IPS-15b (cell line): ENCODE data around the gene PLA2G2C.
"Not testable (repeated sequence)": the region's sequence is repeated elsewhere in the genome, so short reads cannot be mapped to it uniquely, and the experiment has no call there.

ENCODE experiments used
- H3K27me3 ChIP-seq: one replicate; pipeline ENCODE4 v1.6.1; 2013; ENCODE audit warnings: low read length; ENCODE audit not compliant: control insufficient read depth, insufficient read depth
- H3K36me3 ChIP-seq: one replicate; pipeline ENCODE4 v1.6.1; 2013; ENCODE audit warnings: low read length; ENCODE audit not compliant: control insufficient read depth, insufficient read depth
- H3K4me1 ChIP-seq: one replicate; pipeline ENCODE4 v1.6.1; 2013; ENCODE audit warnings: mild to moderate bottlenecking, low read length; ENCODE audit not compliant: control insufficient read depth, insufficient read depth
- H3K4me3 ChIP-seq: one replicate; pipeline ENCODE4 v1.5.1; 2013; ENCODE audit warnings: low read depth, low read length
- H3K9ac ChIP-seq: one replicate; pipeline ENCODE4 v1.6.1; 2013; ENCODE audit warnings: low read depth, mild to moderate bottlenecking, low read length
- H3K9me3 ChIP-seq: one replicate; pipeline ENCODE4 v1.6.1; 2013; ENCODE audit warnings: mild to moderate bottlenecking, low read length; ENCODE audit not compliant: control insufficient read depth, insufficient read depth

Gene PLA2G2C

DNA sequence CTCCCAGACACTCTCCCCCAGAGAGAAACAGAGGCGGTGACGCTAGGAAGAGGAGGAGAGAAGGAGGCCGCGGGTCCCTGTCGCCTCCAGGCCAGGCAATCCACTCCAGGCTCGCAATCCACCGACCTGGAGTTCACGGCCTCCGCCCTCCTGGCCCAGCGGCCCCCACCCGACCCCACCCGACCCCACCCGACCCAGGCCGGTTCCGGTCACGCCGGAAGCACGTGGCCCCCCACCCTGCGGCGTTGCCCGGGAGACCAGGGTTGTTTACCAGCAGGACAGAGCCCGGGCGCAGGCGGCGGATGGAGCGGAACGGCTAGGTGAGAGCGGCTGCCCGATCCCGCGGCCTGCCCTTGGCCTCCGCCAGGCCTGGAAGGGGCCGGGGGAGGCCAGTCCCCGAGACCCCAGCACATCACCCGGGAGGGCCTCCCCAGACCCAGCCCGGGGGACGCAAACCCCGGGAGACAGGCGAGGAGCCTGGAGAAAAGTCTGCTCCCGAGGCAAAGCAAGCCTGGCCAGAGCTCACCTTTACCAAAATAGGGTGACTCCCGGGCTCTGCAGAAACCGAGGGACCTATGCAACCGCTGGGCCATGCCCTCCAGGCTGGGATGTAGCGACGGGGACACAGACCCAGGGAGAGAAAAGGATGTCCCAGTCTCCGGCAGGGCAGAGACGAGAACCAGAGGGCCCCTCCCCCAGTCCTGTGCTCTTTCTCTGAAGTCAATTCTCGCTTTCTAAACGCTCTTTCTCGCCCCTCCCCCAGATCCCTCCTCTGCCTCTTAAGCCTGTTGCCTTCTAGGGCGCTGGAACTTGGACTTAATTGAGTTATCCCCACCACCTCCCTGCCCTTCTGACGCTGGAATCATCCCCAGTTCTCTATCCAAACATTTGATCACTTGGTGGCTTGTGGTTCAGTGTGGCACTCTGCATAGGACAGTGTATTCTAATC lies at the start of gene PLA2G2C, which contains the start of gene UBXN10:
PLA2G2C (minus strand) TSS at position 685 of the 949 bp plus-strand sequence. CDS start 9,155 bp downstream, outside the sequence.
UBXN10 (plus strand) TSS at position 263 of the 949 bp plus-strand sequence. CDS start 4,466 bp downstream, outside the sequence.
- H3K4me1 ChIP-seq = no peaks in the 10 kb centered on the region
- no peak within 1 kb of the TSS for H3K9ac ChIP-seq
- H3K4me3 ChIP-seq = peak within 1 kb of the TSS; percentile 77
- no peaks in the 10 kb centered on the region for H3K36me3 ChIP-seq
- no peaks in the 10 kb centered on the region for H3K9me3 ChIP-seq
- peaks cover 35% of the 10 kb centered on the region for H3K27me3 ChIP-seq

DNA sequence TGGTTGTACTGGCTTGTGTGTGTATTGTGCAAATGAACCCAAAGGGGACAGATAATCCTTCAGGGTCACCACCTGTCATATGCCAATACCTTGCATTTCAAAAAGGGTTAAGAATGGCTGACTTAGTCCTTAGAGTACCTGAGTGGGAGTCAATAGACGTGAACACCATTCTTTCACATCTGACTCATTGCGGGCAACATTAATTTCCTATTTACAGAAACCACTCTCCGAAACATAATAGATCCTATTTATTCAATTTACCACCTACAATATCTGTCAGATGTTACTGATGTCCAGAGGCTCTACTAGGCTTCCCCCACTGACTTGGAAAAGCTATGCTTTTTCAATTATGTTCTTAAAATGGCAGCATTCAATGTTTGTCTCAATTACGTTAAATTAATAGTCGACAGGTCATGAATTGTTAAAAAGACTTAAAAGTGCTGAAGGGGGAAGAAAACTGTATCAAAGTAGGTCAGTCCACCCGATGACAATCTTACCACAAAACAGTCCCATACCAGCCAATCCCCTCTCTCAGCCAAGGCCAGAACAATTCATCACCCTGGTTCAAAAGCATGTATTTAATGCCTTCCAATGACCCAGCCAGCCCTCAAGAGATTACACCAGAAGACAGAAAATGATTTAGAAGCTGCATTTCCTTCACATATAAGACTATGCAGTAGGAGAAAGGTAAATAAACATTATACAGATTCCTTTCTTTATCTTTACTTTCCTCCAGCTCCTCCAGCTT lies 48.6 kb upstream of the PLA2G2C start:
- H3K36me3 ChIP-seq = no peaks in the 10 kb centered on the region
- no peaks in the 10 kb centered on the region for H3K27me3 ChIP-seq
- H3K9me3 ChIP-seq = no peaks in the 10 kb centered on the region
- H3K4me1 ChIP-seq = no peaks in the 10 kb centered on the region
- H3K4me3 ChIP-seq = no peak overlapping the region
- no peak overlapping the region for H3K9ac ChIP-seq

GRCh38 chr1:20233866-20234265 lies 47.5 kb upstream of the PLA2G2C start:
- Histone ChIP-seq H3K36me3 (no peaks in the 10 kb centered on the region), H3K27me3 (no peaks in the 10 kb centered on the region), H3K4me3 (no peak overlapping the region), H3K9ac (no peak overlapping the region), H3K9me3 (no peaks in the 10 kb centered on the region), H3K4me1 (no peaks in the 10 kb centered on the region)

DNA sequence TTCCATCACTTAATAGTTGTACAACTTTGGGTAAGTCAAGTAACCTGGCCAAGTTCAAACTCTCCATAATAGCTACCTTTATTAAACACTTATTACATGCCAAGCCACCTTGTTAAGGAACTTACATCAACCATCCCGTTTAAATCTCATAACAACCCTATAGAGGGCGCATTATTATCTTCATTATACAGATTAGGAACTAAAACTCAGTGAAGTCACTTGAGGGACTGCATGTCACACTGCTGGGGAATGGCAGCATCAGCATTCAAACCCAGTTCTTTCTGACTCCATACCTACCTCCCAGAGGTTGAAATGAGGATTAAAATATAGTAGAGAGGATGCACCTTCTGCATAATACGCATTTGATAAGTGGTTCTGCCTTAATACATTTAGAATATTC lies 47.1 kb upstream of the PLA2G2C start:
- H3K9me3 ChIP-seq = no peaks in the 10 kb centered on the region
- H3K36me3 ChIP-seq = no peaks in the 10 kb centered on the region
- H3K27me3 ChIP-seq = no peaks in the 10 kb centered on the region
- H3K4me3 ChIP-seq = no peak overlapping the region
- H3K9ac ChIP-seq = no peak overlapping the region
- no peaks in the 10 kb centered on the region for H3K4me1 ChIP-seq

GRCh38 chr1:20232564-20232963 lies 46.2 kb upstream of the PLA2G2C start:
- not testable (repeated sequence) for H3K4me1 ChIP-seq, H3K36me3 ChIP-seq, H3K27me3 ChIP-seq, H3K9ac ChIP-seq, H3K4me3 ChIP-seq, H3K9me3 ChIP-seq

DNA sequence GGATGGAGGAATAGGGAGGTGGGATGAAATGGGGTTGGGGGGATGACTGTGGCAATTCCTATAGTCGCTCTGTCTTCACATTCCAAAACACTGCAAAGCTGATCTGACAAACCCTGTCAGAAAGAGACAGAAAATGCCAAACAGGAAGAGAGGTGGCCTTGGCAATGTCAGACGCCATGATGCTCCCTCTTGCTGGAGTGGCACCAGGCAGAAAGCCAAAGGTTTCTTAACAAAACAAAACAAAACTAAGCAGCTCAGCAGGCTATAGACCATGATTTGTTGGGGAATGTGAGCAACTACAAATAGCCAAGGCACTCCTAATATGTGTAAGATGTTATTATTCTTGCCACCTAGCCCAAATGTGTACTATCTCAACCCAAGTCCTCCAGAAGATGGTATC lies 42.9 kb upstream of the PLA2G2C start:
- no peaks in the 10 kb centered on the region for H3K36me3 ChIP-seq
- peaks cover under 1% of the 10 kb centered on the region for H3K4me1 ChIP-seq
- no peak overlapping the region for H3K9ac ChIP-seq
- H3K4me3 ChIP-seq = no peak overlapping the region
- peaks cover 18% of the 10 kb centered on the region for H3K27me3 ChIP-seq
- no peaks in the 10 kb centered on the region for H3K9me3 ChIP-seq

GRCh38 chr1:20228314-20228825 lies 42.1 kb upstream of the PLA2G2C start:
- H3K9ac ChIP-seq = no peak overlapping the region
- peaks cover 23% of the 10 kb centered on the region for H3K27me3 ChIP-seq
- no peaks in the 10 kb centered on the region for H3K9me3 ChIP-seq
- no peaks in the 10 kb centered on the region for H3K36me3 ChIP-seq
- no peak overlapping the region for H3K4me3 ChIP-seq
- peaks cover 4% of the 10 kb centered on the region for H3K4me1 ChIP-seq

DNA sequence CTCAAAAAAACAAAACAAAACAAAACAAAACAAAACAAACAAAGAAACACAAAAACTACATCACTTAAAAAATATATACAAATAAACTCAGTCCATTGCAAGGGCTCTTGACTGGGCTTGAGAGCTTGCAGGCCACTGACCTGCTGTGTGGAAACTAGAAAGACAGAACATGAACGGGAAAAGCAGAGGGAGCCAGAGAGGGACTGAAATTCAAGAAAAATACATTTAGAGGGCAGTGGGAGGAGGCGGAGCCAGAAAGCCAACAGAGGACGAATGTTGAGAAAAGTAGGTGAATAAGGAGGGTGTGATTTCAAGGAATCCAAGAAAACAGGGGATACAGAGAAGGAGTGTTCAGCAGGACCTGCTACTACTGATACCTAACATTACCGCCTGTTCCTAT lies 41.4 kb upstream of the PLA2G2C start:
- H3K27me3 ChIP-seq = peaks cover 29% of the 10 kb centered on the region
- no peak overlapping the region for H3K4me3 ChIP-seq
- no peak overlapping the region for H3K9ac ChIP-seq
- H3K9me3 ChIP-seq = no peaks in the 10 kb centered on the region
- H3K4me1 ChIP-seq = peaks cover 4% of the 10 kb centered on the region
- H3K36me3 ChIP-seq = no peaks in the 10 kb centered on the region

GRCh38 chr1:20224546-20224945 lies 38.2 kb upstream of the PLA2G2C start:
- peaks cover 32% of the 10 kb centered on the region for H3K27me3 ChIP-seq

DNA sequence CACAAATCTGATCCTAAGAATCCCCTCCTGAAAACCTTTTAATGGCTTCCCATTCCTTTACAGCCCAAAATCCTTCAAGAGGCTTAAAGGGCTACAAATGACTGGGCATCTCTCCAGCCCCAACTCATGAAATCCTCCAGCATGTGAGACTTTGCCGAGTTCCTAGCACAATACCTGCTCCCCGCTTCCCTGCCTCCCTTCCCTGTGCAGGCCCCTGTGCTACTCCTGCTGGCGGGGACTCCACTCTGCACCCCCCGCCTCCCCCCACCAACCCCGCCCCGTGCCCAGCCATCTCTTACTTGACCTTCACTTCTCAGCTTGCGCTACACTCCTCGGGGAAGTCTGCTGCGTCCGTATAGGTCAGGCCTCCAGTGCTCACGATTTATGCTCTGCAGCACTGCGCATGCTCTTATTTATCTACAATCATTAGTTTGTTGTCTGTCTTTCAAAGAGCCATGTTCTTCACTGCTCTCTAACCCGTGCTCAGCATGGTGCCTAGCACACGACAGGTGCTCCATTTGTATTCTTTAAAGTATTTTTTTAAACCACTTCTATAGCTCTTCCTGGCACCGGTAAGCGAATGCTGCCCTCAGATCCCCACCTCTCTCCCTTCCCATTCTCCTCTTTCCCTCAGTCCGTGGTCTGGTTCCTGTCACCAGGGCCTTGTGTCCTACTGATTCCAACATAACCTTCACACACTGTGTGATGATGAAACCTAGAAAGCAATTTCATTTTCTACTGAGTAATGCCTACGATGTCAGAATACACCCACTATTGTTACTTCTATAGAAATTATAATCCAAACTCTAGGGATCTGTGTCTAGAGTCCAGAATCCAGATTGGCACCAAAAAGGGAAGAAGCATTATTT lies 37.5 kb upstream of the PLA2G2C start:
- Histone ChIP-seq H3K4me1 (peaks cover 4% of the 10 kb centered on the region), H3K4me3 (peak overlapping the region; percentile 37), H3K27me3 (peaks cover 32% of the 10 kb centered on the region), H3K36me3 (no peaks in the 10 kb centered on the region), H3K9ac (no peak overlapping the region), H3K9me3 (no peaks in the 10 kb centered on the region)

More at GRCh38 chr1:20224546-20224945, 38.2 kb upstream of the PLA2G2C start:
- no peaks in the 10 kb centered on the region for H3K9me3 ChIP-seq
- H3K4me3 ChIP-seq = no peak overlapping the region
- no peaks in the 10 kb centered on the region for H3K36me3 ChIP-seq
- H3K4me1 ChIP-seq = peaks cover 4% of the 10 kb centered on the region
- no peak overlapping the region for H3K9ac ChIP-seq

DNA sequence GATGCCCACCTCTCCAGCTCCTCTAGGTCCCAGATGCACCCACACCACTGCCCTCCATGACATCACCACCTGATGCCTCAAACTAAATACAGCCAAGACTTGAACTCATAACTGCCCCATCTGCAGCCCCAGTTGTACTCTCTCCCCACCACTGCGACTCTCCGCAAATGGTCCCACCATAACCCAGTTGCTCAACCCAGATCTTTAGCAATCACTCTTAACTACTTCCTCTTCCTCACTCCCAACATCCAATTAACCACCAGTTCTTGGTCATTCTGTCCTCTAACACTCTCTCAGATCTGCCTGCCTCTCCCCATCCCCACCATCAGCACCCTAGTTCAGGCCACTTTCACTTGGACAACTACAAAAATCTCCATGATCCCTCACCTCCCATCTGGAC lies 36.8 kb upstream of the PLA2G2C start:
- no peak overlapping the region for H3K4me3 ChIP-seq
- no peaks in the 10 kb centered on the region for H3K9me3 ChIP-seq
- H3K27me3 ChIP-seq = peaks cover 32% of the 10 kb centered on the region
- H3K36me3 ChIP-seq = no peaks in the 10 kb centered on the region
- no peak overlapping the region for H3K9ac ChIP-seq
- H3K4me1 ChIP-seq = peaks cover 4% of the 10 kb centered on the region
